SK-N-SH treated with all-trans-retinoic acid at 6 μM for 48 hours (cell line): ENCODE measurements around the gene SETDB2.

Experiments used
- ATAC-seq: fragments of 200-7000 bp; cut with Tn5 transposase; 3 replicates; pipeline ENCODE4 v1.9.1; 2020; ENCODE audit warnings: mild to moderate bottlenecking, moderate library complexity
- ARNTL ChIP-seq: fragments of 450-650 bp; formaldehyde crosslinking; IDR thresholded peaks from 2 replicates; pipeline ENCODE4 v1.5.0; 2020; ENCODE audit warnings: low read depth, mild to moderate bottlenecking, moderate library complexity, borderline replicate concordance
- BACH2 ChIP-seq: fragments of 250-450 bp; sonication (Bioruptor Pico); IDR thresholded peaks from 2 replicates; pipeline ENCODE4 v1.9.0; 2021; ENCODE audit warnings: mild to moderate bottlenecking, borderline replicate concordance
- CSDC2 ChIP-seq: fragments of 250-450 bp; sonication (Bioruptor Pico); IDR thresholded peaks from 2 replicates; pipeline ENCODE4 v1.5.0; 2020; ENCODE audit warnings: mild to moderate bottlenecking, moderate library complexity
- ESRRG ChIP-seq: fragments of 250-450 bp; sonication (Bioruptor Pico); IDR thresholded peaks from 2 replicates; pipeline ENCODE4 v1.6.1; 2021; ENCODE audit warnings: mild to moderate bottlenecking
- GLIS3 ChIP-seq: fragments of 250-450 bp; sonication (Bioruptor Pico); IDR thresholded peaks from 2 replicates; pipeline ENCODE4 v1.5.0; 2020; ENCODE audit warnings: mild to moderate bottlenecking, moderate library complexity
- ISL1 ChIP-seq: fragments of 250-450 bp; sonication (Bioruptor Pico); IDR thresholded peaks from 2 replicates; pipeline ENCODE4 v2.1.2; 2022; ENCODE audit warnings: mild to moderate bottlenecking, moderate library complexity
- OSR1 ChIP-seq: fragments of 250-450 bp; sonication (Bioruptor Pico); IDR thresholded peaks from 2 replicates; pipeline ENCODE4 v1.8.0; 2022; ENCODE audit warnings: moderate library complexity, mild to moderate bottlenecking, inconsistent platforms
- PPARA ChIP-seq: fragments of 250-450 bp; sonication (Bioruptor Pico); IDR thresholded peaks from 2 replicates; pipeline ENCODE4 v1.5.0; 2020; ENCODE audit warnings: mild to moderate bottlenecking, borderline replicate concordance
- RARB ChIP-seq: fragments of 250-450 bp; sonication (Bioruptor Pico); IDR thresholded peaks from 2 replicates; pipeline ENCODE4 v1.8.0; 2021; ENCODE audit warnings: mild to moderate bottlenecking, moderate library complexity
- SNAI2 ChIP-seq: fragments of 250-450 bp; sonication (Bioruptor Pico); IDR thresholded peaks from 2 replicates; pipeline ENCODE4 v1.5.0; 2020; ENCODE audit warnings: mild to moderate bottlenecking, moderate library complexity
- TCF4 ChIP-seq: fragments of 250-450 bp; sonication (Bioruptor Pico); IDR thresholded peaks from 2 replicates; pipeline ENCODE4 v1.8.0; 2021; ENCODE audit warnings: mild to moderate bottlenecking, moderate library complexity, borderline replicate concordance
- TOX ChIP-seq: fragments of 250-450 bp; sonication (Bioruptor Pico); IDR thresholded peaks from 2 replicates; pipeline ENCODE4 v1.8.0; 2021; ENCODE audit warnings: mild to moderate bottlenecking, moderate library complexity, borderline replicate concordance
- ZC3H10 ChIP-seq: fragments of 250-450 bp; sonication (Bioruptor Pico); IDR thresholded peaks from 2 replicates; pipeline ENCODE4 v1.5.1; 2021; ENCODE audit warnings: mild to moderate bottlenecking, moderate library complexity
- ZFP3 ChIP-seq: fragments of 250-450 bp; sonication (Bioruptor Pico); IDR thresholded peaks from 2 replicates; pipeline ENCODE4 v1.5.0; 2020; ENCODE audit warnings: mild to moderate bottlenecking, moderate library complexity
- ZFP30 ChIP-seq: fragments of 450-650 bp; formaldehyde crosslinking; IDR thresholded peaks from 2 replicates; pipeline ENCODE4 v1.5.0; 2022; ENCODE audit warnings: mild to moderate bottlenecking, moderate library complexity
- ZNF565 ChIP-seq: fragments of 450-650 bp; formaldehyde crosslinking; conservative IDR thresholded peaks from 2 replicates; pipeline ENCODE4 v1.5.0; 2020; ENCODE audit warnings: low read depth, mild to moderate bottlenecking, moderate library complexity
- ZNF70 ChIP-seq: fragments of 450-650 bp; formaldehyde crosslinking; IDR thresholded peaks from 2 replicates; pipeline ENCODE4 v1.5.0; 2020; ENCODE audit warnings: mild to moderate bottlenecking, moderate library complexity
- ZNF8 ChIP-seq: fragments of 450-650 bp; formaldehyde crosslinking; IDR thresholded peaks from 2 replicates; pipeline ENCODE4 v1.5.0; 2020; ENCODE audit warnings: mild to moderate bottlenecking, moderate library complexity
- TF ChIP-seq, protein P1 (sequence below): fragments of 250-450 bp; sonication (Bioruptor Pico); IDR thresholded peaks from 2 replicates; pipeline ENCODE4 v1.8.0; 2020; ENCODE audit warnings: mild to moderate bottlenecking, moderate library complexity, borderline replicate concordance
- TF ChIP-seq, protein P2 (sequence below): fragments of 250-450 bp; sonication (Bioruptor Pico); IDR thresholded peaks from 2 replicates; pipeline ENCODE4 v1.5.1; 2021; ENCODE audit warnings: mild to moderate bottlenecking, moderate library complexity
- TF ChIP-seq, protein P3 (sequence below): fragments of 250-450 bp; sonication (Bioruptor Pico); IDR thresholded peaks from 2 replicates; pipeline ENCODE4 v1.5.0; 2020; ENCODE audit warnings: mild to moderate bottlenecking, moderate library complexity
- TF ChIP-seq, protein P4 (sequence below): fragments of 250-450 bp; sonication (Bioruptor Pico); IDR thresholded peaks from 2 replicates; pipeline ENCODE4 v1.8.0; 2021; ENCODE audit warnings: low read depth, mild to moderate bottlenecking, moderate library complexity, borderline replicate concordance

Gene SETDB2

DNA sequence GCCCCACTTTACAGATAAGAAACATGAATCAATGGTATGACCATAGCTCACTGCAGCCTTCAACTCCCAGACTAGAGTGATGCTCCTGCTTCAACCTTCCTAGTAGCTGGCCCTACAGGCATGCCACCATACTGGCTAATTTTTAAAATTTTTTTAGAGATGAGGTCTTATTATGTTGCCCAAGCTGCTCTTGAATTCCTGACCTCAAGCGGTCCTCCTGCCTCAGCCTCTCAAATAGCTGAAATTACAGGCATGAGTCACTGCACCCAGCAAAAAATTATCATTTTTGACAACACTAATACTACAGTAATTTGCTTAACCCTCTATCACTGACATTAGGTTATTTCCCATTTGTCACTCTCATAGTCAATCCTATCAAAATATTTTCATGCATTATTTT, 15.0 kb upstream of the SETDB2 start:
- ATAC-seq: no peak
- TF ChIP-seq ARNTL: no peak
- TF ChIP-seq, protein P1, sequence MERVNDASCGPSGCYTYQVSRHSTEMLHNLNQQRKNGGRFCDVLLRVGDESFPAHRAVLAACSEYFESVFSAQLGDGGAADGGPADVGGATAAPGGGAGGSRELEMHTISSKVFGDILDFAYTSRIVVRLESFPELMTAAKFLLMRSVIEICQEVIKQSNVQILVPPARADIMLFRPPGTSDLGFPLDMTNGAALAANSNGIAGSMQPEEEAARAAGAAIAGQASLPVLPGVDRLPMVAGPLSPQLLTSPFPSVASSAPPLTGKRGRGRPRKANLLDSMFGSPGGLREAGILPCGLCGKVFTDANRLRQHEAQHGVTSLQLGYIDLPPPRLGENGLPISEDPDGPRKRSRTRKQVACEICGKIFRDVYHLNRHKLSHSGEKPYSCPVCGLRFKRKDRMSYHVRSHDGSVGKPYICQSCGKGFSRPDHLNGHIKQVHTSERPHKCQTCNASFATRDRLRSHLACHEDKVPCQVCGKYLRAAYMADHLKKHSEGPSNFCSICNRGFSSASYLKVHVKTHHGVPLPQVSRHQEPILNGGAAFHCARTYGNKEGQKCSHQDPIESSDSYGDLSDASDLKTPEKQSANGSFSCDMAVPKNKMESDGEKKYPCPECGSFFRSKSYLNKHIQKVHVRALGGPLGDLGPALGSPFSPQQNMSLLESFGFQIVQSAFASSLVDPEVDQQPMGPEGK (CRISPR knock-in tag): no peak
- TF ChIP-seq GLIS3 (CRISPR knock-in tag): no peak
- no peak for TF ChIP-seq TOX (CRISPR knock-in tag)
- TF ChIP-seq, protein P2, sequence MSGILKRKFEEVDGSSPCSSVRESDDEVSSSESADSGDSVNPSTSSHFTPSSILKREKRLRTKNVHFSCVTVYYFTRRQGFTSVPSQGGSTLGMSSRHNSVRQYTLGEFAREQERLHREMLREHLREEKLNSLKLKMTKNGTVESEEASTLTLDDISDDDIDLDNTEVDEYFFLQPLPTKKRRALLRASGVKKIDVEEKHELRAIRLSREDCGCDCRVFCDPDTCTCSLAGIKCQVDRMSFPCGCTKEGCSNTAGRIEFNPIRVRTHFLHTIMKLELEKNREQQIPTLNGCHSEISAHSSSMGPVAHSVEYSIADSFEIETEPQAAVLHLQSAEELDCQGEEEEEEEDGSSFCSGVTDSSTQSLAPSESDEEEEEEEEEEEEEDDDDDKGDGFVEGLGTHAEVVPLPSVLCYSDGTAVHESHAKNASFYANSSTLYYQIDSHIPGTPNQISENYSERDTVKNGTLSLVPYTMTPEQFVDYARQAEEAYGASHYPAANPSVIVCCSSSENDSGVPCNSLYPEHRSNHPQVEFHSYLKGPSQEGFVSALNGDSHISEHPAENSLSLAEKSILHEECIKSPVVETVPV (CRISPR knock-in tag): no peak
- no peak for TF ChIP-seq ESRRG (CRISPR knock-in tag)
- no peak for TF ChIP-seq ZFP30 (CRISPR knock-in tag)
- no peak for TF ChIP-seq RARB
- TF ChIP-seq PPARA (CRISPR knock-in tag): no peak
- no peak for TF ChIP-seq ZC3H10
- TF ChIP-seq OSR1 (CRISPR knock-in tag): no peak
- no peak for TF ChIP-seq ZNF8

DNA sequence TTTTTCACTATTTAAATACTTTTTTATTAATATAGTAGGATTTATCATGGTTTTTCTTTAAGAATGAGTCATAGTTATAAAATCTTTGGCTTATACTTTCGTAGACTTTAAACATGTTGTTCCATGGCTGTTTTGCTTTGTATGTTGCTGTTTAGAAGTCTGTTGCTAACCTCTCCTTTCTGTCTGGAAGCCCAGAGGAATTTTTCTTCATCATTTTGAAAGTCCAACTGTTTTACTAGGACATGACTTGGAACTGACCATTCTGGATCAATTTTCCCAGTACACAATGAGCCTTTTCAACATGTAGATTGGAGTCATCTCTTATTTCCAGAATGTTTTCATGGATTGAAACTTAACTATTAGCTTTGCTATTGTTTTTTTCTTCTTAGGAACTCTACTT, 8.1 kb upstream of the SETDB2 start:
- no peak for ATAC-seq
- TF ChIP-seq ARNTL: no peak
- TF ChIP-seq GLIS3 (CRISPR knock-in tag): no peak
- no peak for TF ChIP-seq ZFP30 (CRISPR knock-in tag)
- TF ChIP-seq, protein P2 (CRISPR knock-in tag): no peak
- TF ChIP-seq, protein P3, sequence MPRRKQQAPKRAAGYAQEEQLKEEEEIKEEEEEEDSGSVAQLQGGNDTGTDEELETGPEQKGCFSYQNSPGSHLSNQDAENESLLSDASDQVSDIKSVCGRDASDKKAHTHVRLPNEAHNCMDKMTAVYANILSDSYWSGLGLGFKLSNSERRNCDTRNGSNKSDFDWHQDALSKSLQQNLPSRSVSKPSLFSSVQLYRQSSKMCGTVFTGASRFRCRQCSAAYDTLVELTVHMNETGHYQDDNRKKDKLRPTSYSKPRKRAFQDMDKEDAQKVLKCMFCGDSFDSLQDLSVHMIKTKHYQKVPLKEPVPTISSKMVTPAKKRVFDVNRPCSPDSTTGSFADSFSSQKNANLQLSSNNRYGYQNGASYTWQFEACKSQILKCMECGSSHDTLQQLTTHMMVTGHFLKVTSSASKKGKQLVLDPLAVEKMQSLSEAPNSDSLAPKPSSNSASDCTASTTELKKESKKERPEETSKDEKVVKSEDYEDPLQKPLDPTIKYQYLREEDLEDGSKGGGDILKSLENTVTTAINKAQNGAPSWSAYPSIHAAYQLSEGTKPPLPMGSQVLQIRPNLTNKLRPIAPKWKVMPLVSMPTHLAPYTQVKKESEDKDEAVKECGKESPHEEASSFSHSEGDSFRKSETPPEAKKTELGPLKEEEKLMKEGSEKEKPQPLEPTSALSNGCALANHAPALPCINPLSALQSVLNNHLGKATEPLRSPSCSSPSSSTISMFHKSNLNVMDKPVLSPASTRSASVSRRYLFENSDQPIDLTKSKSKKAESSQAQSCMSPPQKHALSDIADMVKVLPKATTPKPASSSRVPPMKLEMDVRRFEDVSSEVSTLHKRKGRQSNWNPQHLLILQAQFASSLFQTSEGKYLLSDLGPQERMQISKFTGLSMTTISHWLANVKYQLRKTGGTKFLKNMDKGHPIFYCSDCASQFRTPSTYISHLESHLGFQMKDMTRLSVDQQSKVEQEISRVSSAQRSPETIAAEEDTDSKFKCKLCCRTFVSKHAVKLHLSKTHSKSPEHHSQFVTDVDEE: no peak
- TF ChIP-seq ZNF565 (CRISPR knock-in tag): no peak
- no peak for TF ChIP-seq ZNF8
- TF ChIP-seq RARB: no peak
- TF ChIP-seq, all 23 proteins: peak for 0

DNA sequence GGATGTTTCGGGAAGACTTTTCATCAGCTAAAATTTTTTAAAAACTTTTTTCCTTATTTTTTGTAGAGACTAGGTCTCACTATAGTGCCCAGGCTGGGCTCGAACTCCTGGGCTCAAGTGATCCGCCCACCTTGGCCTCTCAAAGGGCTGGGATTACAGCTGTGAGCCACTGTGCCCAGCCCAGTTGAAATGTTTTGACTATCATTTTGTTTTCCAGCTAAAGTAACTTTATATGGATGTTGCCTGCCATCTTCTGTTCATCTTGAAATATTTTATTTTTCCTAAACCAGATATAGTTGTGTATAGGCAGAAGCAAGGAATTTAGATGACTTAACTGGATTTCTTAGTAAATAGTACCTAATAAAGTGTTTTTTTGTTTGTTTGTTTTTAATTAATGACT, 7.2 kb upstream of the SETDB2 start:
- ATAC-seq: peak; percentile 88
- no peak for TF ChIP-seq ZFP30 (CRISPR knock-in tag)
- no peak for TF ChIP-seq TOX (CRISPR knock-in tag)
- no peak for TF ChIP-seq ZNF70
- no peak for TF ChIP-seq TCF4 (CRISPR knock-in tag)
- TF ChIP-seq ESRRG (CRISPR knock-in tag): no peak
- TF ChIP-seq, protein P3: no peak
- TF ChIP-seq, all 23 proteins: peak for 0

DNA sequence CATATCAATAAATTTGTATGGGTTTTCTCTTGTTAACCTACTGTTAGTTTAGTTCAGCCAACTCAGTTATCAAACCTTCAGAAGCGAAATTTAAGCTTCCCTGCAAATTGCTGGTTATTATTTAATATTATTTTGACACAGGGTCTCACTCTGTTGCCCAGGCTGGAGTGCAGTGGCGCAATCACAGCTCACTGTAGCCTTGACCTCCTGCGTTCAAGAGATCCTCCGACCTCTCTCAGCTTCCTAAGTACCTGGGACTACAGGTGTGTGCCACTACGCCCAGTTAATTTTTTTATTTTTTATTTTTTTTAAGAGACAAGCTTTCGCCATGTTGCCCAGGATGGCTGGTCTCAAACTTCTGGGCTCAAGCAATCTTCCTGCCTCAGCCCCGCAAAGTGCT, 6.4 kb upstream of the SETDB2 start:
- ATAC-seq: no peak
- TF ChIP-seq GLIS3 (CRISPR knock-in tag) (no peak), ZFP3 (CRISPR knock-in tag) (no peak), OSR1 (CRISPR knock-in tag) (no peak), SNAI2 (CRISPR knock-in tag) (no peak), BACH2 (CRISPR knock-in tag) (no peak), RARB (no peak), ZNF8 (no peak), ZNF70 (no peak), ESRRG (CRISPR knock-in tag) (no peak), ISL1 (no peak), ARNTL (no peak), ZNF565 (CRISPR knock-in tag) (no peak), PPARA (CRISPR knock-in tag) (no peak), CSDC2 (CRISPR knock-in tag) (no peak)
- TF ChIP-seq, protein P2 (CRISPR knock-in tag): no peak
- TF ChIP-seq, protein P4, sequence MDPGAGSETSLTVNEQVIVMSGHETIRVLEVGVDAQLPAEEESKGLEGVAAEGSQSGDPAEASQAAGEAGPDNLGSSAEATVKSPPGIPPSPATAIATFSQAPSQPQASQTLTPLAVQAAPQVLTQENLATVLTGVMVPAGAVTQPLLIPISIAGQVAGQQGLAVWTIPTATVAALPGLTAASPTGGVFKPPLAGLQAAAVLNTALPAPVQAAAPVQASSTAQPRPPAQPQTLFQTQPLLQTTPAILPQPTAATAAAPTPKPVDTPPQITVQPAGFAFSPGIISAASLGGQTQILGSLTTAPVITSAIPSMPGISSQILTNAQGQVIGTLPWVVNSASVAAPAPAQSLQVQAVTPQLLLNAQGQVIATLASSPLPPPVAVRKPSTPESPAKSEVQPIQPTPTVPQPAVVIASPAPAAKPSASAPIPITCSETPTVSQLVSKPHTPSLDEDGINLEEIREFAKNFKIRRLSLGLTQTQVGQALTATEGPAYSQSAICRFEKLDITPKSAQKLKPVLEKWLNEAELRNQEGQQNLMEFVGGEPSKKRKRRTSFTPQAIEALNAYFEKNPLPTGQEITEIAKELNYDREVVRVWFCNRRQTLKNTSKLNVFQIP: no peak
